ENCODE results near the gene COL23A1. TPM values are rescaled to one million over a fixed set of nuclear protein-coding genes. Genes with fewer than 3 reads are reported as not detected.

The COL23A1 gene
- total and polyA plus RNA-seq, 3 experiments from 2014 or later, result 0.20 to 0.28 TPM; not detected in 1

- Histone ChIP-seq H3K27me3 (ENCODE audit: insufficient read depth, low read length, poor library complexity, severe bottlenecking) (no peaks in the 10 kb centered on the region), H3K27ac (ENCODE audit: low read depth, low read length) (no peak overlapping the region), H3K9me3 (ENCODE audit: low read length) (no peaks in the 10 kb centered on the region), H3K4me3 (ENCODE audit: low read length) (no peak overlapping the region), H3K36me3 (ENCODE audit: insufficient read depth, low read length) (no peaks in the 10 kb centered on the region), H3K4me1 (ENCODE audit: insufficient read depth, low read length) (no peaks in the 10 kb centered on the region)
- Mint-ChIP-seq H3K4me1 (peaks cover 0 to 2% (median 0%) of the 10 kb centered on the region in 3 donors), H3K27ac (no peak overlapping the region), H3K9me3 (peaks cover 0 to 3% (median 0%) of the 10 kb centered on the region in 5 donors), H3K36me3 (peaks cover 0 to 3% (median 0%) of the 10 kb centered on the region in 3 donors), H3K4me3 (no peak overlapping the region), H3K27me3 (peaks cover 3 to 47% of the 10 kb centered on the region in 2 donors)
- no peak for DNase-seq
- CTCF ChIA-PET, result no interaction called here
- POLR2A ChIA-PET, result no interaction called here
These were observed 29.3 kb downstream of the COL23A1 start for GRCh38 chr5:178560911-178561310.

- no peak overlapping the region for H3K27ac ChIP-seq (ENCODE audit: low read depth, low read length)
These were observed 32.8 kb downstream of the COL23A1 start for GRCh38 chr5:178557416-178557815.

GRCh38 chr5:178555771-178556211, 34.4 kb downstream of the COL23A1 start:
- H3K9me3 Mint-ChIP-seq, result no peaks in the 10 kb centered on the region
- Histone ChIP-seq H3K4me1 (ENCODE audit: insufficient read depth, low read length) (no peaks in the 10 kb centered on the region), H3K9me3 (ENCODE audit: low read length) (no peaks in the 10 kb centered on the region), H3K36me3 (ENCODE audit: insufficient read depth, low read length) (no peaks in the 10 kb centered on the region), H3K4me3 (ENCODE audit: low read length) (no peak overlapping the region), H3K27ac (ENCODE audit: low read depth, low read length) (no peak overlapping the region), H3K27me3 (ENCODE audit: insufficient read depth, low read length, poor library complexity, severe bottlenecking) (no peaks in the 10 kb centered on the region)
- CTCF ChIA-PET, result interaction anchor here (1.4 kb wide), 1 partner anchor 324 kb away, joined by 3 read pairs; no protein-coding TSS in a partner anchor
- POLR2A ChIA-PET, result no interaction called here
- DNase-seq, result no peak
- H3K36me3 Mint-ChIP-seq, result no peaks in the 10 kb centered on the region
- no peak overlapping the region for H3K4me3 Mint-ChIP-seq
- H3K4me1 Mint-ChIP-seq, result no peaks in the 10 kb centered on the region
- H3K27me3 Mint-ChIP-seq, result peaks cover 2 to 48% of the 10 kb centered on the region in 2 donors
- no peak overlapping the region for H3K27ac Mint-ChIP-seq

More at GRCh38 chr5:178557416-178557815, 32.8 kb downstream of the COL23A1 start:
- Histone ChIP-seq H3K4me3 (ENCODE audit: low read length) (no peak overlapping the region), H3K4me1 (ENCODE audit: insufficient read depth, low read length) (no peaks in the 10 kb centered on the region), H3K36me3 (ENCODE audit: insufficient read depth, low read length) (no peaks in the 10 kb centered on the region), H3K27me3 (ENCODE audit: insufficient read depth, low read length, poor library complexity, severe bottlenecking) (no peaks in the 10 kb centered on the region), H3K9me3 (ENCODE audit: low read length) (no peaks in the 10 kb centered on the region)
- ChIA-PET CTCF (no interaction called here), POLR2A (no interaction called here)
- H3K36me3 Mint-ChIP-seq, result peaks cover 0 to 3% (median 0%) of the 10 kb centered on the region in 3 donors
- H3K4me1 Mint-ChIP-seq, result peaks cover 0 to 2% (median 0%) of the 10 kb centered on the region in 3 donors
- H3K27ac Mint-ChIP-seq, result no peak overlapping the region
- DNase-seq, result no peak
- H3K9me3 Mint-ChIP-seq, result peaks cover 0 to 3% (median 0%) of the 10 kb centered on the region in 5 donors
- H3K27me3 Mint-ChIP-seq, result peaks cover 2 to 42% of the 10 kb centered on the region in 2 donors
- H3K4me3 Mint-ChIP-seq, result no peak overlapping the region

- H3K4me3 Mint-ChIP-seq, result no peak overlapping the region
- Histone ChIP-seq H3K4me1 (ENCODE audit: insufficient read depth, low read length) (no peaks in the 10 kb centered on the region), H3K36me3 (ENCODE audit: insufficient read depth, low read length) (no peaks in the 10 kb centered on the region), H3K27ac (ENCODE audit: low read depth, low read length) (no peak overlapping the region), H3K9me3 (ENCODE audit: low read length) (no peaks in the 10 kb centered on the region), H3K27me3 (ENCODE audit: insufficient read depth, low read length, poor library complexity, severe bottlenecking) (no peaks in the 10 kb centered on the region), H3K4me3 (ENCODE audit: low read length) (no peak overlapping the region)
- ChIA-PET CTCF (interaction anchor here (1.4 to 1.7 kb wide), 2 partner anchors 94 to 323 kb away, joined by 3 read pairs; no protein-coding TSS in a partner anchor), POLR2A (no interaction called here)
- DNase-seq, result no peak
- peaks cover 2 to 42% of the 10 kb centered on the region in 2 donors for H3K27me3 Mint-ChIP-seq
- H3K36me3 Mint-ChIP-seq, result no peaks in the 10 kb centered on the region
- no peaks in the 10 kb centered on the region for H3K4me1 Mint-ChIP-seq
- H3K9me3 Mint-ChIP-seq, result no peaks in the 10 kb centered on the region
- no peak overlapping the region for H3K27ac Mint-ChIP-seq
These were observed 35.2 kb downstream of the COL23A1 start for GRCh38 chr5:178555005-178555404.

- Histone ChIP-seq H3K36me3 (ENCODE audit: insufficient read depth, low read length) (no peaks in the 10 kb centered on the region), H3K4me3 (ENCODE audit: low read length) (no peak overlapping the region), H3K27ac (ENCODE audit: low read depth, low read length) (no peak overlapping the region), H3K27me3 (ENCODE audit: insufficient read depth, low read length, poor library complexity, severe bottlenecking) (no peaks in the 10 kb centered on the region), H3K9me3 (ENCODE audit: low read length) (no peaks in the 10 kb centered on the region), H3K4me1 (ENCODE audit: insufficient read depth, low read length) (no peaks in the 10 kb centered on the region)
- ChIA-PET CTCF (interaction anchor here (1.7 kb wide), 1 partner anchor 93 kb away, joined by 3 read pairs; no protein-coding TSS in a partner anchor), POLR2A (no interaction called here)
- no peaks in the 10 kb centered on the region for H3K9me3 Mint-ChIP-seq
- H3K27ac Mint-ChIP-seq, result no peak overlapping the region
- peaks cover 2 to 41% of the 10 kb centered on the region in 2 donors for H3K27me3 Mint-ChIP-seq
- H3K4me1 Mint-ChIP-seq, result no peaks in the 10 kb centered on the region
- H3K36me3 Mint-ChIP-seq, result no peaks in the 10 kb centered on the region
- no peak for DNase-seq
- no peak overlapping the region for H3K4me3 Mint-ChIP-seq
These were observed 35.9 kb downstream of the COL23A1 start for GRCh38 chr5:178554311-178554710.

- H3K36me3 Mint-ChIP-seq, result no peaks in the 10 kb centered on the region
- no peak for DNase-seq
- Histone ChIP-seq H3K4me3 (ENCODE audit: low read length) (no peak overlapping the region), H3K4me1 (ENCODE audit: insufficient read depth, low read length) (no peaks in the 10 kb centered on the region), H3K36me3 (ENCODE audit: insufficient read depth, low read length) (no peaks in the 10 kb centered on the region), H3K9me3 (ENCODE audit: low read length) (no peaks in the 10 kb centered on the region), H3K27me3 (ENCODE audit: insufficient read depth, low read length, poor library complexity, severe bottlenecking) (no peaks in the 10 kb centered on the region), H3K27ac (ENCODE audit: low read depth, low read length) (no peak overlapping the region)
- no peak overlapping the region for H3K4me3 Mint-ChIP-seq
- H3K9me3 Mint-ChIP-seq, result no peaks in the 10 kb centered on the region
- H3K27me3 Mint-ChIP-seq, result peaks cover 2 to 37% of the 10 kb centered on the region in 2 donors
- CTCF ChIA-PET, result interaction anchor here (1.7 kb wide), 1 partner anchor 92 kb away, joined by 3 read pairs; no protein-coding TSS in a partner anchor
- no peak overlapping the region for H3K27ac Mint-ChIP-seq
- peaks cover 0 to 2% (median 0%) of the 10 kb centered on the region in 3 donors for H3K4me1 Mint-ChIP-seq
- POLR2A ChIA-PET, result no interaction called here
These were observed 36.7 kb downstream of the COL23A1 start for GRCh38 chr5:178553517-178553916.

GRCh38 chr5:178551468-178551867, 38.7 kb downstream of the COL23A1 start:
- ChIA-PET POLR2A (no interaction called here), CTCF (interaction anchor here (0.8 to 2.0 kb wide), 3 partner anchors 9 to 316 kb away, joined by 4 to 8 read pairs (median 5); no protein-coding TSS in a partner anchor)
- H3K27ac ChIP-seq (ENCODE audit: low read depth, low read length), result no peak overlapping the region
- no peak overlapping the region for H3K4me3 Mint-ChIP-seq
- DNase-seq, result no peak
- peaks cover 0 to 5% (median 0%) of the 10 kb centered on the region in 3 donors for H3K4me1 Mint-ChIP-seq
- no peaks in the 10 kb centered on the region for H3K36me3 Mint-ChIP-seq
- H3K36me3 ChIP-seq (ENCODE audit: insufficient read depth, low read length), result no peaks in the 10 kb centered on the region
- H3K9me3 Mint-ChIP-seq, result no peaks in the 10 kb centered on the region
- no peak overlapping the region for H3K4me3 ChIP-seq (ENCODE audit: low read length)
- H3K27me3 Mint-ChIP-seq, result peaks cover 2 to 29% of the 10 kb centered on the region in 2 donors
- no peaks in the 10 kb centered on the region for H3K4me1 ChIP-seq (ENCODE audit: insufficient read depth, low read length)
- H3K9me3 ChIP-seq (ENCODE audit: low read length), result no peaks in the 10 kb centered on the region
- H3K27ac Mint-ChIP-seq, result no peak overlapping the region
- H3K27me3 ChIP-seq (ENCODE audit: insufficient read depth, low read length, poor library complexity, severe bottlenecking), result no peaks in the 10 kb centered on the region

GRCh38 chr5:178551059-178551458, 39.1 kb downstream of the COL23A1 start:
- no peaks in the 10 kb centered on the region for H3K36me3 ChIP-seq (ENCODE audit: insufficient read depth, low read length)
- CTCF ChIA-PET, result interaction anchor here (1.7 to 2.0 kb wide), 2 partner anchors 271 to 316 kb away, joined by 5 to 8 read pairs; no protein-coding TSS in a partner anchor
- Mint-ChIP-seq H3K27me3 (peaks cover 2 to 28% of the 10 kb centered on the region in 2 donors), H3K4me3 (no peak overlapping the region), H3K36me3 (no peaks in the 10 kb centered on the region), H3K4me1 (peaks cover 0 to 5% (median 0%) of the 10 kb centered on the region in 3 donors), H3K9me3 (no peaks in the 10 kb centered on the region), H3K27ac (no peak overlapping the region)
- H3K4me3 ChIP-seq (ENCODE audit: low read length), result no peak overlapping the region
- H3K27ac ChIP-seq (ENCODE audit: low read depth, low read length), result no peak overlapping the region
- H3K9me3 ChIP-seq (ENCODE audit: low read length), result no peaks in the 10 kb centered on the region
- DNase-seq, result no peak
- H3K4me1 ChIP-seq (ENCODE audit: insufficient read depth, low read length), result no peaks in the 10 kb centered on the region
- POLR2A ChIA-PET, result no interaction called here
- H3K27me3 ChIP-seq (ENCODE audit: insufficient read depth, low read length, poor library complexity, severe bottlenecking), result no peaks in the 10 kb centered on the region
